Measurements from ENCODE around the gene BACH2. TPM values are rescaled to one million over a fixed set of nuclear protein-coding genes. Genes with fewer than 3 reads are reported as not detected.

The BACH2 gene
- total RNA-seq (1 to 10 TPM; 1.1 to 4.6 (median 2.1) TPM), polyA plus RNA-seq (1 to 10 TPM in 1 of 3 donors, under 1 TPM in 2; under 0.01 to 5.6 (median 0.23) TPM)

DNA sequence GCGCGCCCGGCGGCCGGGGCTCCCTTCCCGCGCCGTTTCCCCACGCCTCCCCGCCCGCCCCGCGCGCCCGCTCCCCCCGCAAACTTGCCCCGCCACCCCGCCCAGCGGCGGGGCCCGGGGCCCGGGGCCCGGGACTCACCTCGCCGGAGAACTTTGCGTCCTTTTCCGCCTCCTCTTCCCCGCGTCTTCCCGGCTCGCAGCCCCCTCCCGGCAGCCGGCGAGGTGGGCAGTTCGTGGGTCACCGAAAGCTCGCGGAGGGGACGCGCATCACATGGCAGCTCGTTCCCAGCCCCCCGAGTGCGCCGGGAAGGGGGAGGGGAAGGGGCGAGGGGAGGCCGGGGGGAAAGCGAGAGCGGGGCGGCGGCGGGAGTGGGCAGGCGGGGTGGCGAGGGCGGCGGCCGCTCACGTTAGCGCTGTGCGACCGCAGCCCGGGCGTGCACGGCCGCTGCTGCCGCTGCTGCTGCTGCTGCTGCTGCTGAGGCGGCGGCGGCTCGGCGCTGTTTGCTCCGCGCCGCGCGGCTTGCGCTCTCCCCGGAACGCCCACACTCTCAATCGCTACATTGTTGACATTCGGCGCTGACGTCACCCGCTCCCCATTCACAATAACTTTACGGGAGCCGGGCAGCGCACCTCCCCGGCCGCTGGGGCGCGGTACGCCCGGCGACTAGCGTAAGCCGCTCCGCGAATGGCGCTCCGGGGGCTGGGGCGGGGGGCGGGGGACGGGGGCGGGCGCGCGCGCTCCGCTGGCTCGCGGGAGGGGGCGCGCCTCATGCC, at the start of gene BACH2:
Gene BACH2, minus strand, starts transcription at position 503 of the 774 bp plus-strand sequence. CDS start 287,999 bp downstream, outside the sequence.
- H3K27me3 ChIP-seq = no peaks in the 10 kb centered on the region
- TF ChIP-seq, protein P1, sequence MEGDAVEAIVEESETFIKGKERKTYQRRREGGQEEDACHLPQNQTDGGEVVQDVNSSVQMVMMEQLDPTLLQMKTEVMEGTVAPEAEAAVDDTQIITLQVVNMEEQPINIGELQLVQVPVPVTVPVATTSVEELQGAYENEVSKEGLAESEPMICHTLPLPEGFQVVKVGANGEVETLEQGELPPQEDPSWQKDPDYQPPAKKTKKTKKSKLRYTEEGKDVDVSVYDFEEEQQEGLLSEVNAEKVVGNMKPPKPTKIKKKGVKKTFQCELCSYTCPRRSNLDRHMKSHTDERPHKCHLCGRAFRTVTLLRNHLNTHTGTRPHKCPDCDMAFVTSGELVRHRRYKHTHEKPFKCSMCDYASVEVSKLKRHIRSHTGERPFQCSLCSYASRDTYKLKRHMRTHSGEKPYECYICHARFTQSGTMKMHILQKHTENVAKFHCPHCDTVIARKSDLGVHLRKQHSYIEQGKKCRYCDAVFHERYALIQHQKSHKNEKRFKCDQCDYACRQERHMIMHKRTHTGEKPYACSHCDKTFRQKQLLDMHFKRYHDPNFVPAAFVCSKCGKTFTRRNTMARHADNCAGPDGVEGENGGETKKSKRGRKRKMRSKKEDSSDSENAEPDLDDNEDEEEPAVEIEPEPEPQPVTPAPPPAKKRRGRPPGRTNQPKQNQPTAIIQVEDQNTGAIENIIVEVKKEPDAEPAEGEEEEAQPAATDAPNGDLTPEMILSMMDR (IDR thresholded peaks at IDR 0.05) = peak in 1 of 4 experiments; percentile 19
- TF ChIP-seq EP300 (IDR thresholded peaks at IDR 0.05) (no peak), POLR2A (IDR thresholded peaks at IDR 0.05) (no peak), POLR2AphosphoS5 (IDR thresholded peaks at IDR 0.05) (peak; percentile 35 to 81 (median 67))

DNA sequence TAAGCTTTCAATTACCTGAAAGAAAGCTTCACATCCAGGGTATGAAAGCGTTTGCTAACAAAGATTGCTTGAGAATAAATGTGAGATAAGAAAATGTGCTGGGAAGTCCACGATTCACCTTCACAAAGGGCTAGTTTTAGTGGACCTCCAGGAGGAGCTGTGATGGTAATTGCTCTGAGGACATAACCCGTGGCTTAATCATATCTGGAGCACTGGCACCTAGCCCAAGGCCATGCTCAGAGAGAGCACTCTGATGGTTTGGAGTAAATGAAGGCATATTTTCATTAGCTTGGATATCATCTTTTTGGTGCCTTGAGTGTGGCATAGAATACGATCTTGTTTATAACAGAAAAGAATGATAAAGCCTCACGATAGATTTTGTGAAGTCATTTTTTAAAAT, 46.9 kb upstream of the BACH2 start:
- Histone ChIP-seq H3K27me3 (no peaks in the 10 kb centered on the region), H3K4me1 (no peaks in the 10 kb centered on the region), H3K9me3 (no peaks in the 10 kb centered on the region), H3K27ac (no peak overlapping the region), H3K4me3 (no peak overlapping the region), H3K36me3 (no peaks in the 10 kb centered on the region)
- intact Hi-C loops (cut with DNase I) = no loop called here
- DNase-seq = no peak
- no peak for TF ChIP-seq EP300 (IDR thresholded peaks at IDR 0.05)
- TF ChIP-seq, protein P1 (IDR thresholded peaks at IDR 0.05) = no peak
- no peak for TF ChIP-seq POLR2A (IDR thresholded peaks at IDR 0.05)
- no peak for TF ChIP-seq POLR2AphosphoS5 (IDR thresholded peaks at IDR 0.05)
- WGBS, 2 donors = 43 to 77% methylated on average over 5 of the region's 5 CpGs

More for the DNA sequence above, at the start of gene BACH2:
- WGBS, 2 donors = 0 to 1% methylated on average over 112 of the region's 112 CpGs
- peak within 1 kb of the TSS; percentile 70 to 96 (median 86) for H3K4me3 ChIP-seq
- peak; percentile 95 for DNase-seq
- H3K27ac ChIP-seq = peak within 1 kb of the TSS; percentile 80 to 94 (median 89)
- no peaks in the 10 kb centered on the region for H3K36me3 ChIP-seq
- no peaks in the 10 kb centered on the region for H3K9me3 ChIP-seq
- peaks cover 0 to 28% (median 11%) of the 10 kb centered on the region in 4 donors for H3K4me1 ChIP-seq
- intact Hi-C loops (cut with DNase I) = loop anchor here (1.0 to 10.0 kb wide), 6 partner anchors 73 to 352 kb away; partner anchors contain the start of gene MAP3K7

DNA sequence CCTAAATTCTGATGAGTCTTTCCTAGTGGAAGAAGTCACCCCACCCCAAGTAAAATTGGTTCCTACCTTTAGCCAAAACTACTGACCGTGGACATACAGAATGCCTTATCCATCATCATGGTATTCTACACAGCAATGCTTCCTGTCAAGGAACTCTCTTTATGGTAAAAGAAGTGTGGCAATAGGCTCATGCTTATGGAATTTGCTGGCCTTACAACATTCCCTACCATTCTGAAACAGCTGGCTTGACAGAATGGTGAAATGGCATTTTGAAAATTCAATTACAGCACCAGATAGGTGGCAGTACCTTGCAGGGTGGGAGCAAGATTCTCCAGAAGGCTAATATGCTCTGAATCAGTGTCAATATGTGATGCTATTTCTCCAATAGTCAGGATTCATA, 41.8 kb upstream of the BACH2 start:
- H3K4me3 ChIP-seq = no peak overlapping the region
- no peaks in the 10 kb centered on the region for H3K36me3 ChIP-seq
- H3K27ac ChIP-seq = no peak overlapping the region
- no peaks in the 10 kb centered on the region for H3K4me1 ChIP-seq
- TF ChIP-seq POLR2AphosphoS5 (IDR thresholded peaks at IDR 0.05) (no peak), POLR2A (IDR thresholded peaks at IDR 0.05) (no peak), EP300 (IDR thresholded peaks at IDR 0.05) (no peak)
- TF ChIP-seq, protein P1 (IDR thresholded peaks at IDR 0.05) = no peak
- WGBS, 2 donors = 91 to 98% methylated on average over 1 of the region's 1 CpG
- H3K9me3 ChIP-seq = no peaks in the 10 kb centered on the region
- DNase-seq = no peak
- intact Hi-C loops (cut with DNase I) = no loop called here
- no peaks in the 10 kb centered on the region for H3K27me3 ChIP-seq

DNA sequence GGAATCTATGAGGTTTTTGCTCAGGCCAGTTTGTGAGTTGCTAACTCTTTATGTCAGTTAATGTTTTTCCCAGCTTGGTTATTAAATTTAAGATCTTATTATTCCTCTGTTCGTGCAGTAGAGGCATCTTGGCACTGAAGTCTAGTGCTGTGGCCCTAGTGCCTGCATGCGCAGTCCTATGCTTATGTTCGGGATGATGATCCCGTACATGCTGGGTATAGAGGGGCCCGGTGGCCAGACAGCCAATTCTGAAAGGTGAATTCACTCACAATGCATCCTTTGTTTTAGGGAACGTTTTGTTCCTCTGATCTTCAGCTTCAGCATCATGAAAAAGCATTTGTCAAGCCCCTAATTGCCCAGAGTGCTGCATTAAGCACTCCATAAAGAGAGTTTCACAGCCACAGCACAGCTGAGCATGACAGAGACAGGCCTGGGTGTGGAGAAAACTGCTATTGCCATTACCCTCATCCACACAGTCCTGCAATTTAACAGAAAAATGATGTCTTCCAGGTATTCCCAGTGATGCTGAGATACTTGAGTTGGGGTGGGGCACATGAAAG, 39.8 kb upstream of the BACH2 start:
- no peak overlapping the region for H3K4me3 ChIP-seq
- no peak for TF ChIP-seq POLR2A (IDR thresholded peaks at IDR 0.05)
- no peak for TF ChIP-seq EP300 (IDR thresholded peaks at IDR 0.05)
- TF ChIP-seq, protein P1 (IDR thresholded peaks at IDR 0.05) = no peak
- TF ChIP-seq POLR2AphosphoS5 (IDR thresholded peaks at IDR 0.05) = no peak
- no peaks in the 10 kb centered on the region for H3K4me1 ChIP-seq
- no peak for DNase-seq
- H3K36me3 ChIP-seq = no peaks in the 10 kb centered on the region
- intact Hi-C loops (cut with DNase I) = no loop called here
- H3K27me3 ChIP-seq = no peaks in the 10 kb centered on the region
- 43 to 59% methylated on average over 6 of the region's 6 CpGs for WGBS, 2 donors
- no peak overlapping the region for H3K27ac ChIP-seq
- H3K9me3 ChIP-seq = no peaks in the 10 kb centered on the region
